Peyer's patch (tissue), 4 donors: ENCODE results near the gene MAN1C1. TPM values are rescaled to one million over a fixed set of nuclear protein-coding genes. Genes with fewer than 3 reads are reported as not detected.
"Not testable (repeated sequence)": the region's sequence is repeated elsewhere in the genome, so short reads cannot be mapped to it uniquely, and the experiment has no call there.

Experiments used
- DNase-seq, 3 donors: peaks; one replicate each; pipeline ENCODE4 v3.0.0-alpha.2; 2017 to 2019
- H3K27ac ChIP-seq, 4 donors: fragments of 200-600 bp; sonication (generic); one replicate each; pipeline ENCODE4 v1.5.1; 2016 to 2019
- H3K27me3 ChIP-seq, 2 donors: fragments of 200-600 bp; sonication (generic); one replicate each; pipeline ENCODE4 v1.5.1; 2019
- H3K36me3 ChIP-seq, 3 donors: fragments of 200-600 bp; sonication (generic); one replicate each; pipeline ENCODE4 v1.5.1; 2016 to 2019
- H3K4me1 ChIP-seq, 4 donors: fragments of 200-600 bp; sonication (generic); one replicate each; pipeline ENCODE4 v1.5.1; 2016 to 2019
- H3K4me3 ChIP-seq, 4 donors: fragments of 200-600 bp; sonication (generic); 1 replicate in 3 of 4; 2 replicates in 1 of 4; pipeline ENCODE4 v1.5.1; 2016 to 2019; ENCODE audit warnings: mild to moderate bottlenecking in 1 of 4
- H3K9me3 ChIP-seq, 4 donors: fragments of 200-600 bp; sonication (generic); one replicate each; pipeline ENCODE4 v1.5.1; 2016 to 2019; ENCODE audit warnings: mild to moderate bottlenecking in 1 of 4
- CTCF ChIP-seq, 6 experiments: fragments of 450-650 bp in 4 of 6; fragments of 200-600 bp in 2 of 6; sonication (generic) in 1 of 6; IDR thresholded peaks; one replicate each; pipeline ENCODE4 v1.5.1; 2017 to 2019; ENCODE audit warnings: antibody characterized with exemption in 6 of 6, mild to moderate bottlenecking in 3 of 6, moderate library complexity in 1 of 6
- POLR2A ChIP-seq, 2 donors: fragments of 450-650 bp; IDR thresholded peaks; one replicate each; pipeline ENCODE4 v1.5.1; 2017; ENCODE audit warnings: antibody characterized with exemption in 2 of 2, mild to moderate bottlenecking in 2 of 2, moderate library complexity in 2 of 2
- total RNA-seq, 4 donors: library from RNA; depleted of rRNA; stranded (reverse); fragments of >200 nt; gene quantifications; one replicate each; pipeline ENCODE4 v1.1.0, GENCODE V29; 2016

The MAN1C1 gene
- total RNA-seq, 4 donors from 2014 or later, result 2.3 to 10.7 (median 6.7) TPM

DNA sequence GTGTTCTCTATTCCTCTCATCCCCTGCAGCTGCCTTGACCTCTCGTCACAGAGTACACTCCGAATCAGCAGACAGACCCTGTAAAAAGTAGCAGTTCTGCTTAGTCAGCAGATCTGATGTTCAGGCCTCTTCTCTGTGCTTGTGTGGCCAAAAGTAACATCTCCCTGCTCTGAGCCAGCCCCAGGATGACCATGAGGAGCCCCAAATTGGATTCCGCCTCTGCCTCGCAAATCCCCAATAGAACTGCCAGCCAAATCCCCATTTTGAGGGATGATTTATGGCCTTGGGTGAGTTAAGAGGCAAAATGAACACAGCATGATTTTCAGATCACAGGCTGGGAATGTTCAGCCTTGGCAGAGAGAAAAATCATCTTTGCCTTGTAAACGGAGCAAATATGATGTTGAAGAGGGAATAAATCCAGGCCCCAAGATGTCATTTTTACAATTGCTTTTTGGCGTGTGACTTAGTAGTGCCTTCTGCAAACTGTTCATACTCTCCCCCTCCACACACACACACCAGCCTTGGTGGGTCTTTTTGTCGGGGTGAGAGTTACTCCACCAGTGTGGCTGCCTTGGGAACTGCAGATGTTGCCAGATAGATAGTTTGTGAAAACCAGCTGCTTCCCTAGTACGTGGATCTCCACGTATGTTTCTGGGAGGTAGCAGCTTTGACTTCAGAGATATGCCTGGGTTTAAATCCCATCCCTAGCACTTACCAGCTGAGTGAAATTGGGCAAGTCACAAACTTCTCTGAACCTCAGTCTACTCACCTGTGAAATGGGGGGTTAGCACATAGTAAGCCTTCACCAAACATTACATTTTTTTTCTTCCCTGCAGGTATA, 77.8 kb downstream of the MAN1C1 start:
- Histone ChIP-seq H3K9me3 (no peaks in the 10 kb centered on the region), H3K27ac (peak overlapping the region; percentile 38 to 83 (median 52)), H3K4me3 (no peak overlapping the region), H3K4me1 (peaks cover 0 to 29% (median 0%) of the 10 kb centered on the region in 4 donors), H3K27me3 (no peaks in the 10 kb centered on the region), H3K36me3 (no peaks in the 10 kb centered on the region)
- no peak for DNase-seq
- TF ChIP-seq POLR2A (IDR thresholded peaks at IDR 0.05) (no peak), CTCF (IDR thresholded peaks at IDR 0.05) (peak in 1 of 6 experiments; percentile 6)

DNA sequence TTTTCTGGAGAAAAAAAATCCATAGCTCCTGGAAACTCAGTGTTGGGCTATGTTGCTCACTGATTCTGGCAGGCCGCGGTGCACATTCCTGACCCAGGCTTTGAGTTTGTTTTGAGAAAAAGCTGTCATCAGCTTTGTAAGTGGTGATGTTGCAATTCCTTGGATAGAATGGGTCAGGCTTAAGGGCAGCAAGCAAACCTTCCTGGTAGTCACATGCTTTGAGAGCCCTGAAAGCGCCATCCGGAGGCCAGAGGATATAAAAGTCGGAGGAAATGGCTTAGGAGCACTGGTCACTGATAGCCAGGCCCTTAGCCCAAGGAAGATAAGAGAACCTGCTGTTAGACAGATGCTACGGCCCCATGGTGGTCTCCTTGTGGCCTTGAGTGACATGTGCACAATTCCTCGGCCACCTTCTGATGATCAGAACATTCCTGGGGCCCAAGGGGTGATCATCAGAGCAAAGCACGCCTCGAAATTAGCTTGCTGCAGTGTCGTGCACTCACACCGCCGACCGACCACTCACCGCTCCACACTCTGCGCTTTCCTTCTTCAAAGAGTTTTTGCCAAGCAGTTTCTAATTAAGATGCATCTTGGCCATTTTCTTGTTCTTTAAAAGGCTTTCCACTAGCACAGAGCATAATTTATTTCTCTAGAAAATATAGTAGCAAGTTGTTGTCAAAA, 78.6 kb downstream of the MAN1C1 start:
- Histone ChIP-seq H3K27me3 (no peaks in the 10 kb centered on the region), H3K4me1 (peaks cover 0 to 34% (median 0%) of the 10 kb centered on the region in 4 donors), H3K27ac (peak overlapping the region; percentile 49 to 83 (median 56)), H3K36me3 (no peaks in the 10 kb centered on the region), H3K4me3 (no peak overlapping the region), H3K9me3 (no peaks in the 10 kb centered on the region)
- TF ChIP-seq POLR2A (IDR thresholded peaks at IDR 0.05) (no peak), CTCF (IDR thresholded peaks at IDR 0.05) (peak in 2 of 6 experiments; percentile 13 to 19)
- DNase-seq, result peak in 2 of 3 donors; percentile 22 to 70

DNA sequence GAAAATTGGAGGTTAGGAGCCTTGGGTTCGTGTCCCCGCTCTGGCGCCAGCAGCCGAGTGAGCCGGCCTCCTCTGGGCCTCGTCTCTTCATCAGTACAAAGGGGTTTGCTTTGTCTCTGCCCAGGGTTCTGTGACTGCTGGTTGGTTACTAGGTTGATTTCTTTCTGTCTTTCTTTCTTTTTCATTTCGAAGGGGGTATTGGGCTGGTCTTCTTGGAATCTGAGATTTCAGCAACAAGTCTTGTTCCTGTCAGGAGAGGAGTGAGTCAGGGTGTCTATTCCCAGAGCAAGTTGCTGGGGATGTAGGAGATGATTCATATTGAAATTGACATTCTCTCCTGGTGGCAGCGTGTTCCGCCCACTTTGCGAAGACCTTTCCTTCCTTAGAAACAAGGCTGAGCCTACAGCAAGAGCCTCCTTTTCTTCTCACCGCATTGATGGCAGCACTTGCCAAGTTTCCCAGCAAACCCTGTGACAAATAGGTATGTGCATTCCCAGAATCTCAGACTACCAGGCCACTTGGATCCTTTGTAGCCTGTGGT, 79.2 kb downstream of the MAN1C1 start:
- TF ChIP-seq CTCF (IDR thresholded peaks at IDR 0.05), result no peak
- TF ChIP-seq POLR2A (IDR thresholded peaks at IDR 0.05), result no peak
- Histone ChIP-seq H3K27me3 (no peaks in the 10 kb centered on the region), H3K4me1 (peaks cover 0 to 37% (median 0%) of the 10 kb centered on the region in 4 donors), H3K9me3 (no peaks in the 10 kb centered on the region), H3K27ac (peak overlapping the region; percentile 49 to 83 (median 56)), H3K36me3 (no peaks in the 10 kb centered on the region), H3K4me3 (no peak overlapping the region)
- no peak for DNase-seq

GRCh38 chr1:25696643-25697042, 80.1 kb downstream of the MAN1C1 start:
- H3K36me3 ChIP-seq, H3K27me3 ChIP-seq, H3K4me3 ChIP-seq, DNase-seq, H3K9me3 ChIP-seq: not testable (repeated sequence)
- Histone ChIP-seq H3K4me1 (peaks cover 0 to 45% (median 0%) of the 10 kb centered on the region in 4 donors), H3K27ac (peak overlapping the region in 1 of 4 donors; percentile 83)

- H3K4me1 ChIP-seq, result peaks cover 0 to 51% (median 0%) of the 10 kb centered on the region in 4 donors
- no peaks in the 10 kb centered on the region for H3K27me3 ChIP-seq
- no peaks in the 10 kb centered on the region for H3K36me3 ChIP-seq
- no peaks in the 10 kb centered on the region for H3K9me3 ChIP-seq
- no peak for DNase-seq
- TF ChIP-seq POLR2A (IDR thresholded peaks at IDR 0.05), result no peak
- TF ChIP-seq CTCF (IDR thresholded peaks at IDR 0.05), result no peak
- peak overlapping the region in 1 of 4 donors; percentile 86 for H3K27ac ChIP-seq
- H3K4me3 ChIP-seq, result no peak overlapping the region
Measured at GRCh38 chr1:25697435-25698217, 81.0 kb downstream of the MAN1C1 start.
